SK-N-SH (cell line): ENCODE data around the gene WDR77. TPM values are rescaled to one million over a fixed set of nuclear protein-coding genes. Genes with fewer than 3 reads are reported as not detected.

ENCODE experiments used
- CTCF ChIA-PET: fragments of 300-600, 350-600 bp; formaldehyde crosslinking; extraction: SDS; loops from one replicate; lab custom pipeline; 2021; lab: Yijun Ruan, JAX
- POLR2A ChIA-PET: fragments of 350-600 bp; sonication (Branson Sonifier 250); formaldehyde crosslinking; extraction: SDS; loops from one replicate; lab custom pipeline; 2020; ENCODE audit warnings: antibody characterized with exemption, inconsistent platforms; lab: Yijun Ruan, JAX
- DNase-seq: peaks from one replicate; pipeline ENCODE4 v3.0.0; 2012
- H2AFZ ChIP-seq: fragments of 200-600 bp; sonication (generic); 2 replicates; pipeline ENCODE4 v1.8.1; 2016; ENCODE audit warnings: antibody characterized with exemption, mild to moderate bottlenecking, low read depth
- H3F3A ChIP-seq: fragments of 200-600 bp; sonication (generic); replicated peaks from 2 replicates; pipeline ENCODE3; 2016; ENCODE audit warnings: antibody characterized with exemption, mild to moderate bottlenecking; ENCODE audit not compliant: insufficient read depth
- H3K27ac ChIP-seq, 2 experiments: fragments of 200-500 bp in 1 of 2; fragments of 200-600 bp in 1 of 2; sonication (Bioruptor generic) in 1 of 2; sonication (generic), shearing (Covaris generic) in 1 of 2; 2 replicates each; pipeline versions ENCODE4 v1.5.1 to v1.6.1; 2014 to 2016; ENCODE audit warnings: low read depth in 2 of 2, inconsistent platforms in 1 of 2, low read length in 1 of 2, mild to moderate bottlenecking in 1 of 2, mixed read lengths in 1 of 2
- H3K27me3 ChIP-seq: fragments of 200-600 bp; sonication (generic), shearing (Covaris generic); 2 replicates; pipeline ENCODE4 v1.6.1; 2016; ENCODE audit warnings: mixed run types; ENCODE audit not compliant: insufficient read depth
- H3K36me3 ChIP-seq, 2 experiments: fragments of 200-500 bp in 1 of 2; fragments of 200-600 bp in 1 of 2; sonication (Bioruptor generic) in 1 of 2; sonication (generic) in 1 of 2; replicated peaks in 1 of 2; 2 replicates each; pipeline versions ENCODE3 to v1.5.1; 2014 to 2016; ENCODE audit warnings: low read length in 1 of 2, mild to moderate bottlenecking in 1 of 2; ENCODE audit not compliant: insufficient read depth in 2 of 2, control insufficient read depth in 1 of 2
- H3K4me1 ChIP-seq, 2 experiments: fragments of 200-500 bp in 1 of 2; fragments of 200-600 bp in 1 of 2; sonication (Bioruptor generic) in 1 of 2; sonication (generic), shearing (Covaris generic) in 1 of 2; 2 replicates each; pipeline versions ENCODE4 v1.5.1 to v1.6.1; 2014 to 2016; ENCODE audit warnings: low read depth in 1 of 2, low read length in 1 of 2, mixed run types in 1 of 2; ENCODE audit not compliant: insufficient read depth in 2 of 2, control insufficient read depth in 1 of 2
- H3K4me2 ChIP-seq: fragments of 200-600 bp; sonication (generic), shearing (Covaris generic); 2 replicates; pipeline ENCODE4 v1.6.1; 2017; ENCODE audit warnings: mixed run types
- H3K4me3 ChIP-seq, 2 experiments: fragments of 200-500 bp in 1 of 2; fragments of 200-600 bp in 1 of 2; sonication (Bioruptor generic) in 1 of 2; sonication (generic), shearing (Covaris generic) in 1 of 2; 2 replicates each; pipeline versions ENCODE4 v1.5.1 to v1.8.1; 2014 to 2016; ENCODE audit warnings: low read depth in 2 of 2, inconsistent platforms in 1 of 2, low read length in 1 of 2, mild to moderate bottlenecking in 1 of 2, mixed read lengths in 1 of 2, moderate library complexity in 1 of 2
- H3K79me2 ChIP-seq: fragments of 200-600 bp; sonication (generic); 2 replicates; pipeline ENCODE4 v1.8.1; 2017; ENCODE audit warnings: mild to moderate bottlenecking; ENCODE audit not compliant: insufficient read depth
- H3K9ac ChIP-seq: fragments of 200-600 bp; sonication (generic); 2 replicates; pipeline ENCODE4 v1.6.1; 2017; ENCODE audit warnings: mixed run types
- H3K9me2 ChIP-seq: fragments of 200-600 bp; sonication (generic); 2 replicates; pipeline ENCODE4 v1.6.1; 2017; ENCODE audit warnings: mixed run types
- H3K9me3 ChIP-seq: fragments of 200-600 bp; sonication (generic); 2 replicates; pipeline ENCODE4 v1.6.1; 2017; ENCODE audit warnings: mixed run types, mild to moderate bottlenecking, moderate library complexity
- H4K20me1 ChIP-seq: fragments of 200-600 bp; sonication (generic); 2 replicates; pipeline ENCODE4 v1.6.1; 2017; ENCODE audit warnings: mild to moderate bottlenecking, mixed run types; ENCODE audit not compliant: insufficient read depth
- FOSL2 ChIP-seq: IDR thresholded peaks from 2 replicates; pipeline ENCODE4 v1.4.0; 2012; ENCODE audit warnings: low read depth, mild to moderate bottlenecking, moderate library complexity, borderline replicate concordance
- FOXJ3 ChIP-seq: sonication (generic); formaldehyde crosslinking; IDR thresholded peaks from 2 replicates; pipeline ENCODE4 v1.5.1; 2020; ENCODE audit warnings: mild to moderate bottlenecking, missing genetic modification reagents
- GATA2 ChIP-seq: sonication (generic); formaldehyde crosslinking; IDR thresholded peaks from 2 replicates; pipeline ENCODE4 v1.5.0; 2020; ENCODE audit warnings: mild to moderate bottlenecking, missing genetic modification reagents
- MEF2A ChIP-seq: IDR thresholded peaks from 2 replicates; pipeline ENCODE4 v1.4.0; 2012; ENCODE audit warnings: low read depth, borderline replicate concordance
- MXI1 ChIP-seq: IDR thresholded peaks from 2 replicates; pipeline ENCODE4 v1.6.1; 2012; ENCODE audit warnings: mild to moderate bottlenecking, low read depth, low read length, improper control_type of control experiment
- POLR2AphosphoS5 ChIP-seq: IDR thresholded peaks from 2 replicates; pipeline ENCODE4 v1.6.1; 2012; ENCODE audit warnings: low read depth, low read length
- REST ChIP-seq: IDR thresholded peaks from 2 replicates; pipeline ENCODE4 v1.6.1; 2012; ENCODE audit warnings: mild to moderate bottlenecking, low read depth, low read length, moderate library complexity
- TCF12 ChIP-seq: IDR thresholded peaks from 2 replicates; pipeline ENCODE4 v1.4.0; 2012
- WGBS: methylation state at CpG from one replicate; pipeline ENCODE4 v1.1.6; 2017; ENCODE audit warnings: low lambda C conversion rate; 5-methylcytosine and 5-hydroxymethylcytosine counted together
- polyA plus RNA-seq, 3 experiments: library from polyadenylated mRNA; depleted of rRNA; stranded (reverse); fragments of >200 nt; gene quantifications; 2 replicates each; pipeline ENCODE4 v1.2.3, GENCODE V29; 2012
- TF ChIP-seq, protein P1 (sequence below): IDR thresholded peaks from 2 replicates; pipeline ENCODE4; 2012
- TF ChIP-seq, protein P2 (sequence below): fragments of 200-600 bp; sonication (generic); IDR thresholded peaks from 2 replicates; pipeline ENCODE4 v1.6.1; 2017; ENCODE audit warnings: antibody characterized with exemption, mild to moderate bottlenecking, moderate library complexity
- TF ChIP-seq, protein P3 (sequence below): IDR thresholded peaks from 2 replicates; pipeline ENCODE4 v1.4.0; 2012; ENCODE audit warnings: low read depth, borderline replicate concordance

WDR77 gene
- polyA plus RNA-seq, 1 of the 3 experiments (the other 2 are of a cell fraction): 97.1 TPM

GRCh38 chr1:111487133-111487532 is 38.1 kb upstream of the WDR77 start:
- CTCF ChIA-PET: no interaction called here
- no peaks in the 10 kb centered on the region for H3K27me3 ChIP-seq
- H4K20me1 ChIP-seq: no peaks in the 10 kb centered on the region
- DNase-seq: no peak
- no peaks in the 10 kb centered on the region for H3F3A ChIP-seq
- H2AFZ ChIP-seq: no peak overlapping the region
- H3K4me3 ChIP-seq: no peak overlapping the region
- WGBS: 61% methylated on average over 6 of the region's 6 CpGs
- POLR2A ChIA-PET: no interaction called here
- peaks cover 0 to 3% of the 10 kb centered on the region in 2 experiments; a peak in 1 of 4 replicates for H3K4me1 ChIP-seq
- no peak overlapping the region for H3K9ac ChIP-seq
- TF ChIP-seq TCF12: no peak
- no peak for TF ChIP-seq REST
- TF ChIP-seq, protein P1, sequence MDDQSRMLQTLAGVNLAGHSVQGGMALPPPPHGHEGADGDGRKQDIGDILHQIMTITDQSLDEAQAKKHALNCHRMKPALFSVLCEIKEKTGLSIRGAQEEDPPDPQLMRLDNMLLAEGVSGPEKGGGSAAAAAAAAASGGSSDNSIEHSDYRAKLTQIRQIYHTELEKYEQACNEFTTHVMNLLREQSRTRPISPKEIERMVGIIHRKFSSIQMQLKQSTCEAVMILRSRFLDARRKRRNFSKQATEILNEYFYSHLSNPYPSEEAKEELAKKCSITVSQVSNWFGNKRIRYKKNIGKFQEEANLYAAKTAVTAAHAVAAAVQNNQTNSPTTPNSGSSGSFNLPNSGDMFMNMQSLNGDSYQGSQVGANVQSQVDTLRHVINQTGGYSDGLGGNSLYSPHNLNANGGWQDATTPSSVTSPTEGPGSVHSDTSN: no peak
- no peak for TF ChIP-seq POLR2AphosphoS5
- TF ChIP-seq MXI1: no peak
- TF ChIP-seq, protein P2, sequence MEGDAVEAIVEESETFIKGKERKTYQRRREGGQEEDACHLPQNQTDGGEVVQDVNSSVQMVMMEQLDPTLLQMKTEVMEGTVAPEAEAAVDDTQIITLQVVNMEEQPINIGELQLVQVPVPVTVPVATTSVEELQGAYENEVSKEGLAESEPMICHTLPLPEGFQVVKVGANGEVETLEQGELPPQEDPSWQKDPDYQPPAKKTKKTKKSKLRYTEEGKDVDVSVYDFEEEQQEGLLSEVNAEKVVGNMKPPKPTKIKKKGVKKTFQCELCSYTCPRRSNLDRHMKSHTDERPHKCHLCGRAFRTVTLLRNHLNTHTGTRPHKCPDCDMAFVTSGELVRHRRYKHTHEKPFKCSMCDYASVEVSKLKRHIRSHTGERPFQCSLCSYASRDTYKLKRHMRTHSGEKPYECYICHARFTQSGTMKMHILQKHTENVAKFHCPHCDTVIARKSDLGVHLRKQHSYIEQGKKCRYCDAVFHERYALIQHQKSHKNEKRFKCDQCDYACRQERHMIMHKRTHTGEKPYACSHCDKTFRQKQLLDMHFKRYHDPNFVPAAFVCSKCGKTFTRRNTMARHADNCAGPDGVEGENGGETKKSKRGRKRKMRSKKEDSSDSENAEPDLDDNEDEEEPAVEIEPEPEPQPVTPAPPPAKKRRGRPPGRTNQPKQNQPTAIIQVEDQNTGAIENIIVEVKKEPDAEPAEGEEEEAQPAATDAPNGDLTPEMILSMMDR: no peak
- H3K4me2 ChIP-seq: no peak overlapping the region
- H3K9me2 ChIP-seq: no peaks in the 10 kb centered on the region
- no peaks in the 10 kb centered on the region for H3K9me3 ChIP-seq
- H3K27ac ChIP-seq: no peak overlapping the region
- H3K79me2 ChIP-seq: no peaks in the 10 kb centered on the region
- no peaks in the 10 kb centered on the region for H3K36me3 ChIP-seq

GRCh38 chr1:111486431-111486830 is 37.4 kb upstream of the WDR77 start:
- H3K9ac ChIP-seq: no peak overlapping the region
- H3K4me1 ChIP-seq: peaks cover 0 to 3% of the 10 kb centered on the region in 2 experiments; a peak in 1 of 4 replicates
- H3K4me2 ChIP-seq: no peak overlapping the region
- H2AFZ ChIP-seq: no peak overlapping the region
- 84% methylated on average over 5 of the region's 7 CpGs for WGBS
- no peak overlapping the region for H3K27ac ChIP-seq
- no peak for DNase-seq
- H3K4me3 ChIP-seq: no peak overlapping the region
- no peaks in the 10 kb centered on the region for H3K79me2 ChIP-seq
- H4K20me1 ChIP-seq: no peaks in the 10 kb centered on the region
- H3F3A ChIP-seq: no peaks in the 10 kb centered on the region
- H3K27me3 ChIP-seq: no peaks in the 10 kb centered on the region
- TF ChIP-seq REST: no peak
- no peak for TF ChIP-seq FOSL2
- no peak for TF ChIP-seq FOXJ3 (CRISPR knock-in tag)
- TF ChIP-seq, protein P2: no peak
- TF ChIP-seq MEF2A: no peak
- TF ChIP-seq, protein P3, sequence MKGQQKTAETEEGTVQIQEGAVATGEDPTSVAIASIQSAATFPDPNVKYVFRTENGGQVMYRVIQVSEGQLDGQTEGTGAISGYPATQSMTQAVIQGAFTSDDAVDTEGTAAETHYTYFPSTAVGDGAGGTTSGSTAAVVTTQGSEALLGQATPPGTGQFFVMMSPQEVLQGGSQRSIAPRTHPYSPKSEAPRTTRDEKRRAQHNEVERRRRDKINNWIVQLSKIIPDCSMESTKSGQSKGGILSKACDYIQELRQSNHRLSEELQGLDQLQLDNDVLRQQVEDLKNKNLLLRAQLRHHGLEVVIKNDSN: no peak
- TF ChIP-seq GATA2 (CRISPR knock-in tag): no peak
- no peaks in the 10 kb centered on the region for H3K9me2 ChIP-seq
- POLR2A ChIA-PET: no interaction called here
- CTCF ChIA-PET: interaction anchor here (2.3 kb wide), 1 partner anchor 22 kb away, joined by 9 read pairs; no protein-coding TSS in a partner anchor
- H3K36me3 ChIP-seq: no peaks in the 10 kb centered on the region
- H3K9me3 ChIP-seq: no peaks in the 10 kb centered on the region
